GM18505 (cell line): Measurements from ENCODE around the gene SS18L1.

Experiments used
- ATAC-seq: cut with Tn5 transposase; IDR thresholded peaks from one replicate; pipeline ENCODE4 v1.9.1; 2021; ENCODE audit not compliant: unreplicated experiment
- POLR2A ChIP-seq: IDR thresholded peaks from 4 replicates; pipeline ENCODE4 v1.6.1; 2011; ENCODE audit warnings: borderline replicate concordance; ENCODE audit not compliant: insufficient read depth, insufficient read length; ENCODE audit errors: extremely low read depth

SS18L1 gene

GRCh38 chr20:62230276-62230675 lies 86.7 kb downstream of the SS18L1 start:
- no peak for ATAC-seq
- TF ChIP-seq POLR2A: no peak

GRCh38 chr20:62230696-62231095 lies 87.1 kb downstream of the SS18L1 start:
- no peak for TF ChIP-seq POLR2A
- ATAC-seq: no peak

- no peak for ATAC-seq
- no peak for TF ChIP-seq POLR2A
Measured at GRCh38 chr20:62231292-62231691, 87.7 kb downstream of the SS18L1 start.
